T-cell (primary cell): Measurements from ENCODE around the gene ICE1. TPM values are rescaled to one million over a fixed set of nuclear protein-coding genes. Genes with fewer than 3 reads are reported as not detected.

Source experiments
- ATAC-seq, 4 experiments: fragments of 200-7000 bp in 3 of 4; fragments of 150-1000 bp in 1 of 4; cut with Tn5 transposase; replicated peaks in 1 of 4; 1 replicate in 3 of 4; 2 replicates in 1 of 4; pipeline ENCODE4 v1.10.0; 2021; ENCODE audit warnings: moderate library complexity in 3 of 4, mild to moderate bottlenecking in 2 of 4, moderate number of reproducible peaks in 1 of 4
- CTCF ChIA-PET, 2 donors: fragments of 300-600 bp; sonication (Branson Sonifier 250); formaldehyde crosslinking; loops; one replicate each; lab custom pipeline; 2022; ENCODE audit warnings: antibody characterized with exemption in 2 of 2; lab: Charles Lee
- POLR2A ChIA-PET, 2 donors: fragments of 300-600 bp; sonication (Branson Sonifier 250); formaldehyde crosslinking; loops; one replicate each; lab custom pipeline; 2022; ENCODE audit warnings: antibody characterized with exemption in 2 of 2; lab: Charles Lee
- DNase-seq, 35 experiments: peaks; one replicate each; pipeline versions ENCODE4 v3.0.0 to v3.0.0-alpha.2; 2013 to 2023
- H3K27ac ChIP-seq: one replicate; pipeline ENCODE4 v1.5.1; 2013; ENCODE audit warnings: low read length
- H3K27me3 ChIP-seq, 2 experiments: replicated peaks in 1 of 2; 1 replicate in 1 of 2; 2 replicates in 1 of 2; pipeline versions ENCODE4 v1.6.1 to v1.7.0; 2013; ENCODE audit warnings: low read length in 1 of 2, mixed read lengths in 1 of 2; ENCODE audit not compliant: control insufficient read depth in 2 of 2, insufficient read depth in 2 of 2; ENCODE audit errors: extremely low read depth in 1 of 2
- H3K36me3 ChIP-seq, 2 donors: 1 replicate in 1 of 2; 2 replicates in 1 of 2; pipeline versions ENCODE4 v1.6.1 to v1.7.0; 2013; ENCODE audit warnings: low read length in 1 of 2; ENCODE audit not compliant: control insufficient read depth in 2 of 2, insufficient read depth in 1 of 2; ENCODE audit errors: extremely low read depth in 1 of 2
- H3K4me1 ChIP-seq, 2 experiments: 1 replicate in 1 of 2; 2 replicates in 1 of 2; pipeline versions ENCODE4 v1.6.1 to v1.7.0; 2013; ENCODE audit warnings: low read length in 2 of 2, mixed read lengths in 1 of 2; ENCODE audit not compliant: insufficient read depth in 2 of 2, control insufficient read depth in 1 of 2; ENCODE audit errors: extremely low read depth in 1 of 2
- H3K4me3 ChIP-seq, 2 donors: 1 replicate in 1 of 2; 2 replicates in 1 of 2; pipeline versions ENCODE4 v1.5.1 to v1.7.0; 2013; ENCODE audit warnings: mild to moderate bottlenecking in 2 of 2, low read length in 1 of 2, moderate library complexity in 1 of 2; ENCODE audit not compliant: control insufficient read depth in 1 of 2; ENCODE audit errors: extremely low read depth in 1 of 2
- H3K9me3 ChIP-seq: 2 replicates; pipeline ENCODE4 v1.7.0; 2013
- H3K27ac Mint-ChIP-seq, 2 donors: one replicate each; pipeline ENCODE4 v1.8.0; 2020 to 2021; ENCODE audit warnings: mild to moderate bottlenecking in 2 of 2, mixed read lengths in 2 of 2
- H3K27me3 Mint-ChIP-seq, 2 donors: one replicate each; pipeline ENCODE4 v1.8.0; 2021 to 2022; ENCODE audit warnings: mixed read lengths in 2 of 2
- H3K36me3 Mint-ChIP-seq: one replicate; pipeline ENCODE4 v1.8.0; 2021; ENCODE audit warnings: mixed read lengths
- H3K4me1 Mint-ChIP-seq, 3 donors: one replicate each; pipeline ENCODE4 v1.8.0; 2020 to 2022; ENCODE audit warnings: mixed read lengths in 3 of 3, mild to moderate bottlenecking in 1 of 3
- H3K4me3 Mint-ChIP-seq, 3 donors: one replicate each; pipeline ENCODE4 v1.8.0; 2020 to 2022; ENCODE audit warnings: mild to moderate bottlenecking in 3 of 3, mixed read lengths in 3 of 3, moderate library complexity in 3 of 3
- H3K9me3 Mint-ChIP-seq, 3 donors: one replicate each; pipeline ENCODE4 v1.8.0; 2020 to 2022; ENCODE audit warnings: mixed read lengths in 3 of 3
- WGBS: methylation state at CpG from one replicate; pipeline ENCODE4 v1.1.5; 2013; ENCODE audit warnings: missing lambda C conversion rate; ENCODE audit not compliant: insufficient coverage; 5-methylcytosine and 5-hydroxymethylcytosine counted together
- total RNA-seq, 35 experiments: library from RNA in 6 of 35; stranded (reverse) in 6 of 35; fragments of 120-200 nt in 1 of 35; gene quantifications; one replicate each; pipeline versions ENCODE4 v1.2.1 to v1.2.4 and lab custom pipeline; 2013 to 2026

ICE1 gene
- total RNA-seq, 5 donors from 2014 or later (not counting 1 experiment from before 2014, with no cell fraction given) = 37.3 to 42.9 (median 40.5) TPM

GRCh38 chr5:5451863-5452262 lies 29.4 kb downstream of the ICE1 start:
- WGBS = no CpG with 5 or more reads among the region's 1 CpG

GRCh38 chr5:5453131-5453530 lies 30.7 kb downstream of the ICE1 start:
- peaks cover 56% of the 10 kb centered on the region for H3K36me3 Mint-ChIP-seq
- no peaks in the 10 kb centered on the region for H3K9me3 ChIP-seq
- ChIA-PET POLR2A (no interaction called here), CTCF (no interaction called here)
- H3K9me3 Mint-ChIP-seq = no peaks in the 10 kb centered on the region
- no peak overlapping the region for H3K4me3 Mint-ChIP-seq
- no peak for ATAC-seq
- DNase-seq = no peak
- no peaks in the 10 kb centered on the region for H3K4me1 ChIP-seq
- no peaks in the 10 kb centered on the region for H3K4me1 Mint-ChIP-seq
- H3K27me3 Mint-ChIP-seq = no peaks in the 10 kb centered on the region
- no peak overlapping the region for H3K4me3 ChIP-seq
- H3K27ac ChIP-seq = no peak overlapping the region
- peaks cover 7 to 68% of the 10 kb centered on the region in 2 donors for H3K36me3 ChIP-seq
- H3K27ac Mint-ChIP-seq = no peak overlapping the region
- WGBS = 100% methylated on average over 1 of the region's 3 CpGs
- no peaks in the 10 kb centered on the region for H3K27me3 ChIP-seq

More at GRCh38 chr5:5451863-5452262, 29.4 kb downstream of the ICE1 start:
- POLR2A ChIA-PET = no interaction called here
- CTCF ChIA-PET = no interaction called here
- Histone ChIP-seq H3K36me3 (peaks cover 3 to 68% of the 10 kb centered on the region in 2 donors), H3K27ac (no peak overlapping the region), H3K4me1 (no peaks in the 10 kb centered on the region), H3K4me3 (no peak overlapping the region), H3K9me3 (no peaks in the 10 kb centered on the region), H3K27me3 (no peaks in the 10 kb centered on the region)
- DNase-seq (no peak), ATAC-seq (no peak)
- no peak overlapping the region for H3K27ac Mint-ChIP-seq
- H3K4me1 Mint-ChIP-seq = no peaks in the 10 kb centered on the region
- no peak overlapping the region for H3K4me3 Mint-ChIP-seq
- H3K9me3 Mint-ChIP-seq = no peaks in the 10 kb centered on the region
- H3K36me3 Mint-ChIP-seq = peaks cover 54% of the 10 kb centered on the region
- H3K27me3 Mint-ChIP-seq = no peaks in the 10 kb centered on the region

DNA sequence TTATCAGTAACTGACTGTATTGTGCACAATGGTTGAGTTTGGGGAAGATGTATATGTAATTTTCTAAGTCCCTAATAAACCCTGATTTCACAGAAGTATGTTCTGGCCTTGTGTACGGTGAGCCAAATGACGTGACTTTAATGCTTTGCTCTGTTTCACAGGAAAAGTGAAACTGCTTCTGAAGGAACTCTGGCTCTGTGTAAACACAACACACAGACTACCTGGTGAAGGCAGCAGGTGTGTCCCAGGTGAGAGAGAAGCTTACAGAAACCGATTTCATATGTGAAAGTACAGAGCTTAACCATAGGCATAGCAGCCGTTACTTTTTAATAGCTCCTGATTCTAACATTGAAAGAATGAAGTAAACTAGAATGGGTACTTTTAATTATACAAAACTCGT lies 31.9 kb downstream of the ICE1 start:
- H3K36me3 ChIP-seq = peaks cover 7 to 65% of the 10 kb centered on the region in 2 donors

GRCh38 chr5:5456858-5457257 lies 34.4 kb downstream of the ICE1 start:
- Mint-ChIP-seq H3K4me1 (no peaks in the 10 kb centered on the region), H3K36me3 (peaks cover 65% of the 10 kb centered on the region), H3K4me3 (no peak overlapping the region), H3K27ac (no peak overlapping the region), H3K27me3 (no peaks in the 10 kb centered on the region), H3K9me3 (no peaks in the 10 kb centered on the region)
- ATAC-seq = no peak
- Histone ChIP-seq H3K27me3 (no peaks in the 10 kb centered on the region), H3K4me3 (no peak overlapping the region), H3K36me3 (peaks cover 13 to 72% of the 10 kb centered on the region in 2 donors), H3K9me3 (no peaks in the 10 kb centered on the region), H3K4me1 (no peaks in the 10 kb centered on the region), H3K27ac (no peak overlapping the region)
- CTCF ChIA-PET = no interaction called here
- POLR2A ChIA-PET = no interaction called here
- DNase-seq = no peak
- no CpG with 5 or more reads among the region's 5 CpGs for WGBS

More for the DNA sequence above, 31.9 kb downstream of the ICE1 start:
- ATAC-seq = no peak
- POLR2A ChIA-PET = interaction anchor here in 1 of 2 donors (0.6 kb wide), 1 partner anchor 419 kb away, joined by 4 read pairs; no protein-coding TSS in a partner anchor
- DNase-seq = no peak
- no peaks in the 10 kb centered on the region for H3K27me3 ChIP-seq
- H3K27ac ChIP-seq = no peak overlapping the region
- no peaks in the 10 kb centered on the region for H3K4me1 Mint-ChIP-seq
- WGBS = no CpG with 5 or more reads among the region's 5 CpGs
- no peaks in the 10 kb centered on the region for H3K4me1 ChIP-seq
- CTCF ChIA-PET = no interaction called here
- no peaks in the 10 kb centered on the region for H3K27me3 Mint-ChIP-seq
- peaks cover 58% of the 10 kb centered on the region for H3K36me3 Mint-ChIP-seq
- no peak overlapping the region for H3K4me3 ChIP-seq
- no peak overlapping the region for H3K4me3 Mint-ChIP-seq
- H3K27ac Mint-ChIP-seq = no peak overlapping the region
- no peaks in the 10 kb centered on the region for H3K9me3 Mint-ChIP-seq
- no peaks in the 10 kb centered on the region for H3K9me3 ChIP-seq

GRCh38 chr5:5460311-5460710 lies 37.8 kb downstream of the ICE1 start:
- H3K27me3 Mint-ChIP-seq = no peaks in the 10 kb centered on the region
- ATAC-seq (no peak), DNase-seq (no peak)
- no CpG with 5 or more reads among the region's 4 CpGs for WGBS
- Histone ChIP-seq H3K36me3 (peaks cover 21 to 82% of the 10 kb centered on the region in 2 donors), H3K4me3 (no peak overlapping the region), H3K27ac (no peak overlapping the region), H3K9me3 (no peaks in the 10 kb centered on the region), H3K27me3 (no peaks in the 10 kb centered on the region), H3K4me1 (no peaks in the 10 kb centered on the region)
- CTCF ChIA-PET = no interaction called here
- peaks cover 0 to 2% (median 1%) of the 10 kb centered on the region in 3 donors for H3K4me1 Mint-ChIP-seq
- H3K4me3 Mint-ChIP-seq = no peak overlapping the region
- no peaks in the 10 kb centered on the region for H3K9me3 Mint-ChIP-seq
- H3K36me3 Mint-ChIP-seq = peaks cover 85% of the 10 kb centered on the region
- no peak overlapping the region for H3K27ac Mint-ChIP-seq
- POLR2A ChIA-PET = no interaction called here

GRCh38 chr5:5461012-5461411 lies 38.5 kb downstream of the ICE1 start:
- H3K9me3 Mint-ChIP-seq = no peaks in the 10 kb centered on the region
- H3K4me1 Mint-ChIP-seq = peaks cover 0 to 2% (median 1%) of the 10 kb centered on the region in 3 donors
- ChIA-PET CTCF (no interaction called here), POLR2A (no interaction called here)
- peaks cover 82% of the 10 kb centered on the region for H3K36me3 Mint-ChIP-seq
- no peaks in the 10 kb centered on the region for H3K4me1 ChIP-seq
- DNase-seq (no peak), ATAC-seq (no peak)
- WGBS = no CpG with 5 or more reads among the region's 4 CpGs
- H3K27me3 Mint-ChIP-seq = no peaks in the 10 kb centered on the region
- H3K9me3 ChIP-seq = no peaks in the 10 kb centered on the region
- H3K27me3 ChIP-seq = no peaks in the 10 kb centered on the region
- H3K36me3 ChIP-seq = peaks cover 21 to 82% of the 10 kb centered on the region in 2 donors
- no peak overlapping the region for H3K4me3 Mint-ChIP-seq
- no peak overlapping the region for H3K27ac ChIP-seq
- no peak overlapping the region for H3K4me3 ChIP-seq
- H3K27ac Mint-ChIP-seq = no peak overlapping the region
